HG03139 (cell line): ENCODE results near the gene SERPINB4.

Experiments
- ATAC-seq: cut with Tn5 transposase; IDR thresholded peaks from one replicate; pipeline ENCODE4 v1.9.1; 2021; ENCODE audit not compliant: unreplicated experiment

Gene SERPINB4

GRCh38 chr18:63637703-63638102 is 6.4 kb downstream of the SERPINB4 start:
- ATAC-seq: no peak

- no peak for ATAC-seq
These were observed 16.2 kb downstream of the SERPINB4 start for GRCh38 chr18:63627819-63628218.

- no peak for ATAC-seq
These were observed 17.6 kb downstream of the SERPINB4 start for GRCh38 chr18:63626431-63626830.

GRCh38 chr18:63624863-63625262 is 19.2 kb downstream of the SERPINB4 start:
- no peak for ATAC-seq

GRCh38 chr18:63619661-63620060 is 24.4 kb downstream of the SERPINB4 start:
- no peak for ATAC-seq

- ATAC-seq: no peak
These were observed 26.2 kb downstream of the SERPINB4 start for GRCh38 chr18:63617915-63618234.

GRCh38 chr18:63617049-63617914 is 26.8 kb downstream of the SERPINB4 start:
- ATAC-seq: no peak

- no peak for ATAC-seq
These were observed 30.6 kb downstream of the SERPINB4 start for GRCh38 chr18:63613420-63613819.

- no peak for ATAC-seq
These were observed 37.5 kb downstream of the SERPINB4 start for GRCh38 chr18:63606526-63606925.

GRCh38 chr18:63604791-63605567 is 39.1 kb downstream of the SERPINB4 start:
- no peak for ATAC-seq

- ATAC-seq: peak; percentile 96
These were observed 40.3 kb downstream of the SERPINB4 start for GRCh38 chr18:63603772-63604171.

GRCh38 chr18:63603355-63603754 is 40.7 kb downstream of the SERPINB4 start:
- no peak for ATAC-seq

- no peak for ATAC-seq
These were observed 47.1 kb downstream of the SERPINB4 start for GRCh38 chr18:63596964-63597363.

GRCh38 chr18:63592471-63592870 is 51.6 kb downstream of the SERPINB4 start:
- no peak for ATAC-seq

GRCh38 chr18:63591725-63592124 is 52.3 kb downstream of the SERPINB4 start:
- ATAC-seq: no peak

GRCh38 chr18:63590966-63591695 is 52.9 kb downstream of the SERPINB4 start:
- no peak for ATAC-seq

GRCh38 chr18:63590373-63590772 is 53.7 kb downstream of the SERPINB4 start:
- no peak for ATAC-seq

GRCh38 chr18:63588909-63589308 is 55.1 kb downstream of the SERPINB4 start:
- ATAC-seq: no peak
